Retina (tissue), 1 donor: ENCODE measurements around the gene RNF144A.
A peak's percentile ranks its signal among the peaks of the same experiment; 100 is the strongest.

ENCODE experiments used
- DNase-seq: peaks from one replicate; pipeline ENCODE4 v3.0.0-alpha.2; 2016

Gene RNF144A

DNA sequence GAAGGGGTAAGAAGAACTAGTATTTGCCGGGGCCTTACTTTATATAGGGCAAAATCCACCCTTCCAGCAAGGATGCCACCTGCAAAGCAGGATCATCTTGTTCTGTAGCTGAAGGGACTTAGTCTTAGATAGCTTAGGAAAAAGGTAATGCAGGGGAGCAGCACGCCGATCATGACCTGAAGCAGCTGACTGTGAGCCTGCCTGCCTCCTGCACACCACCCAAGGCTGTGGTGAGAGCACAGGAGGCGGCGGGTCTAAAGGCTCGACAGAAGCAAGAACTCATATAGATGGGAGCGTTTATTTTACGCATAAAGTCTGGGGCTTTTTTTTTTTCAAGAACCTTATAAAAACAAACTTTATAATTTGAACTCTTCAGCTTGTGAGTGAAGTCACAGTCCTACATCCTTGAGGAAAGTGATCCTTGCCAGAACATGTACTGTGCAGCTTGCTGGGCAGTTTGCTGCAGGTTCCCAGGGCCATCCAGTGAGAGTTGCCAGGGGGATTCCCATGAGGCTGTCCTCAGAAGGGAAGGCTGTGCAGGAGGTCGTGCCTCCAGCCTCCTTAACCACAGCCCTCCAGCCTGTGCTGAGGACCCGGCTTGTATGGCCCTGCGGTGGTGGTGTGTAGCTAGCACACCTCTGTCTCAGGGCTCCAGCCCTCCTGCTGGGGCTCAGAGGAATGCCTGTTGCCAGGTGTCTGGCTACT is 92.1 kb downstream of the RNF144A start:
- DNase-seq = no peak

DNA sequence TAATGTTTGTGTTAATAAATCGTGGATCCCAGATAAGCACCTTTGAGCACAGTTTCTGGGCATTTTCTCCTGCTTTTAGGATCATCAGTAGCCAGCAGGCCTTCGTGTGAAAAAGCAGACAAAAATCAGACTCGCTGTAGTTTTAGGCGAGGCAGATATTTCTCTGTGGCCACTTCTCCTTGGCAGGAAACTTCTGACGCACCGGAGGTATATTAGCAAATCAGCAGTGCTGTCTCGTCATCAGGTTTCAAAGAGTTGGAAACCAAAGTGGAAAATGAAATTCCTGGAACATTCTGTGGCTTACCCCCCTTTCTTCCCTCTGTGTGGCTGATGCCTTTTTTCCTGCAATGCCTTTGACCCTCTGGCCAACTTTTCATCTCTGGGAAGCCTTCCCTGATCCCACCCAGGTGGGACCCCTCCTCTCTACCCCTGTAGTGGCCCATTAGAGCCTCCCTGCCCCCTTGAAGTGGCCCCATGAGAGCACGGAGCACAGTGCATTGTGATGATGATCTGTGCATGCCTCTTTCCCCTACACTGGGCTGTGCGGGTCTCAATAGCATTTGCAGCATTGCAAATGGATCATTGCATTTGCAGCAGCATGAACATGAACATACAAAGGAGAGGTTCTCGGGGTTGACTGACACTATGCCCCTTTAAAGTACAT is 93.3 kb downstream of the RNF144A start:
- no peak for DNase-seq

DNA sequence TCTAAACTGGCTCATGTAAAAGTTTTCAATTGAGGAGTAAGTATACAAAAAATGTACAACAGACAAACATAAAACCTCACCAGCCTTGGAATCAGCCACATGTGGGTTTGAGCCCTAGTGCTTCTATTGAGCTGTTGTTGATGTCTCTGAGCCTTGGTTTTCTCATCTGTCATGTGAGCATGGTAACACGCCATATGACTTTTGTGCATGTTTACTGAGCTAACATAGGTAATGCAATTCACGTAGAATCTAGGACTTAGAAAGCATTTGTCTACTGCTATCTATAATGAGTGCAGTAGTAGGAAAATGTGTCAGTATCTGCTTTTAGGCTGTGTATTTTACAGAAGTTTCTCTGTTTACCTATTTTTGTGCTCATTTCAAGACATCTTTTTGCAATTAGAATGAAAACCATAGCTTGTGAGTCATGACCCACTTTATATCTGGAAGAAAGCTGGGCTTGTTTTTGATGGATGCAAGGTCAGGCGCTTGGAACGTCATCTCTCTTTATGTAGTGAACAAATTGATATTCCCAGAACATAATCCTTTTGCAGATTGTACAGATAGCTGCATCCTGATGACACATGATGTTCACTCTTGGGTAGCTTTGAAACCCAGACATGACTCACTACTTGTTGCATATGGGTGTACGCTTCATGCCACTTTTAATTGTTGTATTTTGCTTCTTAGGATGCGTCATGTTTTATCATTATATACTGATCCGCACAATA is 94.3 kb downstream of the RNF144A start:
- DNase-seq = no peak

DNA sequence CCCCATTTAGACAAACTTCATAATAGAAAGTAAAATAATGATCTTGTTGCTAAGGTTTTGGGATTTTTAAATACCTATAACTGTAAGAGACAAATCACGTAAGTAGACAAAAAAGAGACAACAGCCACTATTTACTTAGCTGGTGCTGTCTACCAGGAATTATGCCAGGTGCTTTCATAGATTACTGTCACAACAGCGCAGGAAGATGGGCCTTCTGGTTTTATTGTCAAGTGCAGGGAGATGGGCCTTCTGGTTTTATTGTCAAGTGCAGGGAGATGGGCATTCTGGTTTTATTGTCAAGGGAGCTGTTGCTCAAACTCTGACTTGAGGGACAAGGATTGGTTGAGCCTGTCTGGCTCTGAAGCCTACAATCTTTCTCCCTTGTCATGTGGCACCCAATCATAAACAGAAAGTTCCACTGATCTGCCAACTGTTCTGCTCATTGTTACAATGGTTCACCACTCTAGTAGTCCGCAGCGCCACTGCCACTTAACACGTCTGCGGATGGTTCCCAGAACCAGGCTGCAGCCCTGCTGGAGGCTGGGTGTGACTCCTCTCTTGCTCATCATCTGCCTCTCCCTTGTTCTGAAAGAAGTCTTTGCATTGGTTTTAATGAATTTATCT is 95.0 kb downstream of the RNF144A start:
- no peak for DNase-seq

DNA sequence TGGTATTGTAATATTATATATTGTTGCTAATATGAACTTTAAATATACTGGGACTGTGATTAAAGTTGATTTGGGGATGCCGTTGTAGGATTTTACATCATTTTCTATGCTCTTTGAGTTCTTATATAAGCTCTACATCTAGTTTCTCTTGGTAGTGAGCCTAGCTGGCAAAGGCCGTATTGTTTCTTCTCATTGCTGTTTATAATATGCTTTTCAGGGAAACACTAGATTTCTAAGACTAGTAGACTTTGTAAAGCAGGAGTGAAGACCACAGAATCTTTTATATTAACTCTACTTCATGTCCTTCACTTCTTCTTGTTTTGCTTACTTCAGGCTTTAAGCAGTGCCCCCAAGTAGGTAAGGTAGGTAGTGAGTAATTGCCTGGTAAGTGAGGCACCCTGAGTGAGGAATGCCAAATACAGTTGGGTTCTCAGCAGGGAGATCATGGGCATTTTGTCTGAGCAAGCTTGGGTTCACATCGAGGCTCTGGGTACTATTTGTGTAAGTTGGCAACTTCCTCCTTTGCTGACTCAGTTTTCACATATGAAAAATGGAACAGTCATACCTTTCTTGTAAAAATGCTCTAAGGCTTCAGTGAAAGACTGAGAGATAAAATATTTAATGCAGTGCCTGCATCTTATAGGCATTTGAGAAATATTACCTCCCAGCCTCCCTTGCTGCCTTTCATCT is 96.4 kb downstream of the RNF144A start:
- DNase-seq = no peak

DNA sequence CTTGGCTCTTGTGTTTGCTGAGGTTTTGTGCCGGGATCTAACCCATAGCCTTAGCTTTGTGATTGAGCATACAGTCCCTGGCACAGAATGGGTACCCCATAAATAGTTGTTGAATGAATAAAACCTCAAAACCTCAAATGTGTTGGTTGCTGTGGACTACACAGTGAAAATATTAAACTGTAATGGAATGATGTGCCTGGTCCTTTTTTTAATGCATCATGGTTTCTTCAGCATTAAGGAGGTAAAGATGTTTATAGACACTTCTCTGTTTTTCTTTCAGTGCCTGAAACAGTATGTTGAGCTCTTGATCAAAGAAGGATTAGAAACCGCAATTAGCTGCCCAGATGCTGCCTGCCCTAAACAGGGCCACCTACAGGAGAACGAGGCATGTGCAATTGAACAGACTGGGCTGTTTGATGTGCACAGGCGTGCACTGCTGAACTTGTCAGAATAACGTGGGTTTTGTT is 97.0 kb downstream of the RNF144A start:
- no peak for DNase-seq

DNA sequence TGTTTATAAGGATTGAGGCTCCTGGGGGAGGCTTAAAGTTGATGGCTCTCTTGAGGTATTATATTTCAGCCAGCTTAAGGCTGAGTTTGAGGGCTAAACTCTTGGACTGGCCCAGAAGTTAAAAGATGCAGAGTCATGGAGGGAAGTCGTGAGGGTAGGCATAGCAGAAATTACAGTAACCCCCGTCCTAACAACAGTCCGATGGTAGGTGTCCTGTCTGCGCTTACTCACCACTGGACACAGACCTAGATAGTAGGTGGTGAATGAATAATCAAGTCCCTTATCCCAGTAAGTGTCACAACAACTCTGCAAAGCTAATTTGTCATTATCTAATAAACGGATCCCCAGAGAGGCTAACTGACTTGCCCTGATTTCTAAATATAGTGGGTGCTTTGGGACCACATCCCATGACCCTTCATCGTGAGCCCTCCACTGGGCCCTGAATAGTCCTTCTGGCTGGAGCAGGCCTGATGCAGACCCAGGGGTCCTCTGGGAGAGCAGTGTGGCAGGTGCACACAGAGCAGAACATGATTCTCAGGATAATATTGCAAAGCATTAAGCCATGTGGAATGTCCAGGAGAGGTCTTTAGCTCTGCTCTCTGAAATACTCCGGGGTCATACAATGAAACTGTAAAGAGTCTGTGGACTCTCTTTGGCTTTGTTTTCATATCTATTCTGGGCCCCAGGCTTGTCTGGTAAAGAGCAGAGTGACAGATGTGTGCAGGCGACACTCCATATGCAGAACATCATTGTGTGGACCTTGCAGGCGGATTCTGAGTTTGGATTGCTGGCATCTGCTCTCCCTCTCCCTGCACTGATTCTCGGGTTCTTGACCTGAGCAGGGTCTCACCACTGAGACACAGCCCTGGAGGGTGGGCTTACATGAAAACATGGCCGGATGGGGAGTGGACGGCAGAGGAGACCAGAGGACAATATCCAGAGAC is 98.1 kb downstream of the RNF144A start:
- no peak for DNase-seq

DNA sequence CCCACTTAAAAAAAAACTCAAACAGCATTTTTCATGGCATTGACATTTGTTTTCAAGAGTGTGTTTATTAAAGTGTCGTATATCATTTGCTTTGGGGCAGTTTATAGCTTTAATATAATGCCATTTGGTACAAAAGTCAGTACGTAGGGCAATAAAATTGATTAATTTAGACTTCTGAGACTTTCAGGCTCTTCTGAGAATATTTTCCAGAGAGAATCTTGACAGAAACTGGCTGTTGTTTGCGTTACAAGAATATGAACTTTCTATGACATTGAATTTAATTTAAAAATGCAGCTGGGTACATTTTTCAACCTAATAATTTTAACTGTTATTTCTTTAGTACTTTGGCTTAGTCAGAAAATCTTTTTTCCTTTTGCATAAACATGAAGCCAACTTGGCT is 98.9 kb downstream of the RNF144A start:
- no peak for DNase-seq

DNA sequence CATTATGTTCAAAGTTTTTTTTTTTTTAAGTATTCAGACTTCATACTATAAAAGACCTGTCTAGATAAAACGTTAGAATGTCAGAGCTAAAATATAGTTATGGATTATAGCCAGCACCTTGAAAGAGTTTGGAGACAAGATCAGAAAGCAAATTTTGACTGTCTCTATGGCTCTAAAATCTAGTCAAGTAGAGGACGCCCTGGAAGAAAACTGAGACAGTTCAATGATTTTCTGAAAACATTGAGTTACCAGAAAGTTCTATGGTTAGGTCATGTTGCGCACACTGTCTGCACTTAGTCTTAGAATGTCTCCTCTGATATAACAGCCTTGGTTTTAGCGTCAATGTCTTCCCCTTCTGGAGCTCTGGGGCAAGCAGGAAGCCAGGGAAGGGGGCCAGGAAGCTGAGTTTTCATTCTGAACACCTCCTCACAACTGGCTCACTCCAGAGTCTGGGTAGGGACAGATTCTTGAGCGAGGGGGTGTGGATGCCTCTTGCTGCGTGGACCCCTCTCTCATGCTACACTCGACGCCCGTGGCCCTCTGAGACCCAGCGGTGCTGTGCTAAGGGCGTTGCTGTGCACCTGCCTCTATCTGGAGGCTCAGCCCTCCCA is 99.5 kb downstream of the RNF144A start:
- DNase-seq = no peak

DNA sequence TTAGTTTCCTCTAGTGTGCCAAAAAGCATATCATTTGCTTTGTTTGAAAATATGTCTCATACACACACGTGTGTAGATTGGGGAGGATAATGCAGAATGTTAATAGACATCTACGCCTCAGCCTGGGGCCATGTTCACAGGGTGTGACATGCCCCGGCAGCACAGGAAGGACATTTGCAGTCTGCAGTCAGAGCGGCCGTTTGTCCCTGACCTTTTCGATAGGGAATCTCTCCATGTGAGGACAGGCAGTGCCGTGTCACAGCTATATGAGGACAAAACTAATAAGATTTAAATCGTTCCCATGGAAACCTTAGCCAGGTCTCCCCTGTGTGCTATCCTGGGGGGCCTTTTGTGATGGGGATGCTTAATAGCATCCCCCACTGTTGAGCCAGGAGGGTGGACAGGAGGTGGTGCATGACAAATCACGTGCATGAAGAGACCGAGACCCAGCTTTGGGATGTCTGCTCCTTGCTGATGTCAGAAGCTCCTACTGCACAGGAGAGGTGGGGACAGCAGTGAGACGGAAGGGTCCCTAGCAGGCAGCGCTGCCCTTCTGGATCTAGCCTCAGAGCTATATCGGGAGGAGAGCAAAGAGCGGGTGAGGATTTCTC is 100.6 kb downstream of the RNF144A start:
- peak; percentile 63 for DNase-seq

DNA sequence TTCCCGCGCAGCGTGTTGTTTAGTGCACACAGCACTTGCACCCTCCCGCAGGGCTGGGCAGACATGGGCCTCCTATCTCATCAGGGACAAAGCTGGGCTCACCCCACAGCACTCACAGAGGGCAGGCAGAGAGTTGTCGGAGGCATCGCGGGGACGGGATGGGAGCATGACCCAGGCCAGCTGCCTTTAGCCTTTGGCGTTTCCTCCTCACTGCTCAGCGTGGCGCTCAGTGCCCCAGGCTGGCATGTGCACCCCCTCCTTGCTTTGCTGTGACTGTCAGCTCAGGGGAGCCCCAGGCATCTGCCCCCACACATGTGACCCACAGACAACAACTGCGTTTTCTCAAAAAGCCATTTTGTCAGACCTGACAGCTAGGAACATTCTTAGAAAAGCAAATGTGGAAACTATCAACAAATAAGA is 101.1 kb downstream of the RNF144A start:
- peak; percentile 63 for DNase-seq

DNA sequence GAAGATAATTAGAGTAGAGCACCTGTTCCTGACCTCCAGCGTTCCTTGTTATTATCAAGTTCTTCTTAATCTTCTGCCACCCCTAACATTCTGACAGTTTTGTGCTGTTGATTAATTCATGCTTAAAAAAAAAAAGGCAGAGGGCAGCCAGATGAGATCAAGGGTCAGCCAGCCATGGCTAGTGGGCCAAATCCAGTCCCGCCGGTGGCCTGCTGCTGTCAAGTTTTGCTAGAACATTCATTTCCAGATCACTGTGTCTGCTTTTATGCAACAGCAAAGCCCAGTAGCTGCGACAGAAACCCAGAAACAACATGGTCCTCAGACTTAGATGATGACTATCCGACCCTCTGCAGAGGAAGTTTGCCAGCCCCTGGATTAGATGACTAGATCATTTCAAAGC is 101.6 kb downstream of the RNF144A start:
- no peak for DNase-seq

DNA sequence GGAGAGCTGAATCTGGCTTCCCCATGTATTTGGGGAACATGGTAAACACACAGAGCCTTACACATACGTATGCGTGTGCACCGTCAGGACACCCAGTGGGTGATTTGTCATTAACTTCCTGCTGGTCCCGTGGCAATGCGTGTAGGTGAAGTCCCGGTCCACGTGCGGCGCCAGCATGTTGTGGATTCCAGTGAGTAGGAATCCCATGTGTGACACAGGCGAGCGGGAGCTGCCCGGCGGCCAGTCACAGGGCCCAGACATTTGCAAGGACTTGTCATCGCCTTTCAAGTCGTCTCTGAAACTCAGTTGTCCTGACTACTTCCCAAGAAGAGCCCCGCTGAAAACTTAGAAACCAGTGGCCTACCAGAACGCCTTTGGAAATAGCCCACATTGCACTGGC is 102.0 kb downstream of the RNF144A start:
- no peak for DNase-seq

DNA sequence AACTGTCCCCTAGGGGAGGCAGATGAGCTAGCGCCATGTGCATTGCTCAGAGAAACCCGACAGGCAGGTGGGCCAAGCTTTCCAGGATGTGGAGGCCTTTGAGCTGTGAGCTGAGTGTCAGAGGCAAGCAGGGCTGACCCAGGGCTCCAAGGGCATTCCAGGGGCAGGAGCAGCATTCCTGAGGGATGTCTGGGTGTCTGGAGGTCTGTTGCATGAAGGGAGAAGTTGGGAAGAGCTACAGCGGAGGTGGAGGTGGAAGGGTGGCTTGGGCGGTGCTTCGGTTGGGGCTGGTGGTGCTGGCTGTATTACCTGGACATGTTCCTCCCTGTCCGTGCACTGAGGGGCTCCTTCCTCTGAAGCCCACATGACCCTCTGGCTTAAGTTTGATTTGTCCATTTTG is 102.8 kb downstream of the RNF144A start:
- DNase-seq = no peak

DNA sequence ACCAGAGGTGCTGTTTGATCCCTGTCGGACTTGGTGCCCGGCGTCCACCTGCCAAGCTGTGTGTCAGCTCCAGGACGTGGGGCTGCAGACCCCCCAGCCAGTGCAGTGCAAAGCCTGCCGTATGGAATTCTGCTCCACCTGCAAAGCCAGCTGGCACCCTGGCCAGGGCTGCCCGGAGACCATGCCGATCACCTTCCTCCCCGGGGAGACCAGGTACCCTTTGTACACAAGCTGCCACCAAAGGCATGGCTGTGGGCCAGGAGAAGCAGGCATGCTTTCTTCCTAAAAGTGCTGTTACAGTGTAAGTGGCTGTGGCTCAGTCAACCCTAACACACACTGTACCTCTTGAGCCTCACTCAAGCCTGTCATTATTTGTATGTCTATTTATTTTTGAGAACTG is 103.3 kb downstream of the RNF144A start:
- no peak for DNase-seq

DNA sequence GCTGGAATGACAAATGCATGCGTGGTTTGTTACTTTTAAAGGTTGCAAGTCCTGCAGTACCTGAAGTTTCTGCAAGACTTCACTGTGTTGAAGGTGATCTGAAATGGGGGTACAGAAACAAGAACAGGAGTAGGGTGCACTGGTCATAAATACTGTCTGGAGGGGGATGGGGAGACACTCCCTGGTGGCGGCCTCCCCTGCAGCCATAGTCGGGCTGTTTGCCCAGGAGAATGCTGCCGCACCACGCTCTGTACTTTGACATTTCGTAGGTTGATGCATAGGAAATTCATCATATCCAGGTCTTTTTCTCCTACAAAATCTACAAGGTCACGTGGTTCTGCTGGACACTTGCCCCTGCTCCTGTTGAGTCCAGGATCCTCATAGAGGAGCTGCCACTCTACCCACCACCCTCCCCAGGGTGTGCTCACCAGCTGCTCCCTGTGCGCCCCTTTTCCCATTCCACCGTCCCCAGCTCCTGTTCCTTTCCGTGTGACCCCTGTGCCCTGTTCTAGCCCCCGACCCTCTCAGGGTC is 103.8 kb downstream of the RNF144A start:
- DNase-seq = no peak

DNA sequence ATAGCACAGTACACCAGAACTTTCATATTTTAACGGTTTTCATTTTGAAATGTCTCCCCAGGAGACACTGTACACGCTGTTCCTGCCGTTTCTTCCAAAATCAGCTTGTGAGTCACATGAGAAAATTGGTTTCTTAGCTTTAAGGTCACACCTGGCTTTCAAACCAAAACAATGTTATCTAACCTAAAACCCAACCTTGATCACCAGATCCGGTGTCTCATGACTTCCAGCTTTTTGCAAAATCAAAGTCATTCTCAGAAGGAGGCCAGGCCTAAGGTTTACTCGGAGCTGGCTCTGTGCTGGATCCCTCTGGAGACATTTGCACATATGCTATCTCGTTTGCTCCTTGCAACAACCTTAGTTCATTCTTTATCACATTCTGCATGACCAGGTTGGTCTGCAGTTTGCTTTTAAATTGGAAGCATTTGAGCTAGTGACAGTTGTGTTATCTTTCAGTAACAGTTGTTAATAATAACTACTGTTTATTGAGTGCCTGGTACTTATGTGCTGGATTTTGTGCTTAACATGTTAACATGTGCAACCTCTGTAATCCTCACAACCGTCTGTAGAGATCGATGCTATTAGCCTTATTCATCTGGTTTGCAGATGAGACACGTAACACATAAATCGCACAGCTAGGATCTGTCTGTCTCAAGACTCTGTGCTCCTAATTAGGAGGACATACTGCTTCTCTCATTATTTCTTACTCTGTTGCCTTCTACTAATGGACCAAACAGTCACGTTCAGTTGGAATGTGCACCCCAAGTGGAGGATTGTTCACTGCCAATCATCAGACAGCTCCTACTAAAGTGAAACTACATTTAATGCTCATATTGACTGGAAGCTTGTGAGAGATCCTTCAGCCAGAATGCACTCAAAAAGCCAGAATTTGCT is 105.5 kb downstream of the RNF144A start:
- DNase-seq = no peak

DNA sequence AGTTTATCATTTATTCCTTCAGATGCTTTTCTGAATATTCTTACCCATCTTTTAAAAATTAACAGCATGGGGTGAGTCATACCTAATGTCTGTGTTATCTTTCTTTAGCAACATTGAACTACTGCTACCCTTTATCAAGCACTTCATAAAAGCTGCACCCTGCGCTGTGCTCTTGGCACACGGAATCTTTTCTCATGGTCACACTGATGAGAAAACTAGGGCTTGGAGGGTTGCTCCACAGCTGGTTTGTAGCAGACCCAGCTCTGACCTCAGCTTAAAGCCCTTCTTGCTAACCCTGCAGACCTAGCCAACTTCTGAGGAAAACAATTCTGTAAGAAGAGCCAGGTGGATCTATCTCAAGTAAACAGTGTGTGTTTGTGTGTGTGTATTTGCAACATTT is 106.3 kb downstream of the RNF144A start:
- DNase-seq = no peak

DNA sequence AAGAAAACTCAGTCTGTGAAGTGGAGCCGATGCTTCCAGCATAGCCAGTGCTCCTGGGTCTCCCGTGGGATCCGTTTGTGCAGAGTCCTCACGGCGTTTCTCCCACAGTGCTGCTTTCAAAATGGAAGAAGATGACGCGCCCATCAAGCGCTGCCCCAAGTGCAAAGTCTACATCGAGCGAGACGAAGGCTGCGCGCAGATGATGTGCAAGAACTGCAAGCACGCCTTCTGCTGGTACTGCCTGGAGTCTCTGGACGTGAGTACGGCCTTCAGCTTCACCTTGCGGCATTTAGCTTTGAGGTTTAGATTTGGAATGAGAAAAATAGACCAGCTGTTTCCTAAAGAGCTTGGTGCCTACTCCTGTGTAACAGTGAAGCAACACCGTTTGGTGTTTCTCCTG is 107.0 kb downstream of the RNF144A start:
- DNase-seq = no peak
